Measurements from ENCODE around the gene SPAG9. TPM values are rescaled to one million over a fixed set of nuclear protein-coding genes. Genes with fewer than 3 reads are reported as not detected.

The SPAG9 gene
- total and polyA plus RNA-seq, 2 of the 8 experiments (the other 6 are each of a cell fraction or from before 2014, with no cell fraction given): 9.8 to 63.8 TPM

DNA sequence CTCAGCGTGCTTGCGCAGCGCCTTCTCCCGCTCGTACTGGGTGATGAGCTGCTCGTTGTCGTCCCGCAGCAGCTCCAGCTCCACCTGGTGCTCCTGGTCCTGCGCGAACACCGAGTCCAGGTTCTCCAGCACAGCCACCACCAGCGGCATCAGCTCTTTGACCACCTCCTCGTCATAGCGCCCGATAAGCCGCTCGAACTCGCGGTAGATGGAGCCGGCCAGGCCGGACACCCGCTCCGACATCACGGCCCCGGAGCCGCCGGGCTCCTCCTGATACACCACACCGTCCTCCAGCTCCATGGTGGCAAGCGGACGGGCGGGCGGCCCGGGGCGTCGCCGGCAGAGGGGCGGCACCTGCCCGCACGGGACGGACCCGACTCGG is 320 bp downstream of the SPAG9 start:
- FAIRE-seq: no peak
- no peak for TF ChIP-seq RXRA (IDR thresholded peaks at IDR 0.05; ENCODE audit: insufficient read depth, low read depth, low read length)
- no peak; the same call in 1 of the 2 replicates for TF ChIP-seq TBP (IDR thresholded peaks at IDR 0.05; ENCODE audit: low read depth, low read length)
- peak; percentile 67 for TF ChIP-seq KDM4A (IDR thresholded peaks at IDR 0.05; ENCODE audit: low read depth, low read length, severe bottlenecking)
- no peak for TF ChIP-seq POLR2AphosphoS5 (IDR thresholded peaks at IDR 0.05; ENCODE audit: low read depth, low read length)
- TF ChIP-seq CBX8 (IDR thresholded peaks at IDR 0.05; ENCODE audit: borderline replicate concordance, low read depth, low read length): no peak
- TF ChIP-seq, protein P1, sequence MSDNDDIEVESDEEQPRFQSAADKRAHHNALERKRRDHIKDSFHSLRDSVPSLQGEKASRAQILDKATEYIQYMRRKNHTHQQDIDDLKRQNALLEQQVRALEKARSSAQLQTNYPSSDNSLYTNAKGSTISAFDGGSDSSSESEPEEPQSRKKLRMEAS (IDR thresholded peaks at IDR 0.05): peak; percentile 9; the same call in 1 of the 2 replicates
- TF ChIP-seq, protein P2, sequence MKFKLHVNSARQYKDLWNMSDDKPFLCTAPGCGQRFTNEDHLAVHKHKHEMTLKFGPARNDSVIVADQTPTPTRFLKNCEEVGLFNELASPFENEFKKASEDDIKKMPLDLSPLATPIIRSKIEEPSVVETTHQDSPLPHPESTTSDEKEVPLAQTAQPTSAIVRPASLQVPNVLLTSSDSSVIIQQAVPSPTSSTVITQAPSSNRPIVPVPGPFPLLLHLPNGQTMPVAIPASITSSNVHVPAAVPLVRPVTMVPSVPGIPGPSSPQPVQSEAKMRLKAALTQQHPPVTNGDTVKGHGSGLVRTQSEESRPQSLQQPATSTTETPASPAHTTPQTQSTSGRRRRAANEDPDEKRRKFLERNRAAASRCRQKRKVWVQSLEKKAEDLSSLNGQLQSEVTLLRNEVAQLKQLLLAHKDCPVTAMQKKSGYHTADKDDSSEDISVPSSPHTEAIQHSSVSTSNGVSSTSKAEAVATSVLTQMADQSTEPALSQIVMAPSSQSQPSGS (IDR thresholded peaks at IDR 0.05; ENCODE audit: low read length): no peak
- no peak for TF ChIP-seq RFX5 (IDR thresholded peaks at IDR 0.05; ENCODE audit: borderline replicate concordance, low read depth, low read length)
- peak; percentile 86 for TF ChIP-seq ASH2L (IDR thresholded peaks at IDR 0.05; ENCODE audit: low read length)
- no peak for TF ChIP-seq NRF1 (IDR thresholded peaks at IDR 0.05; ENCODE audit: low read depth, low read length)

More for the DNA sequence above, 320 bp downstream of the SPAG9 start:
- Histone ChIP-seq H3K4me1 (replicated peaks in 1 of 4; ENCODE audit: control insufficient read depth in 3 of 4, insufficient read depth in 4 of 4, low read length in 3 of 4) (peaks cover 0 to 5% (median 4%) of the 10 kb centered on the region in 4 experiments; a peak in 4 of 7 replicates), H3K18ac (ENCODE audit: extremely low read depth, low read length) (no peak overlapping the region), H4K20me1 (replicated peaks in 1 of 2; ENCODE audit: control insufficient read depth in 1 of 2, insufficient read depth in 2 of 2, low read length in 2 of 2) (peaks cover 5 to 15% of the 10 kb centered on the region in 2 experiments), H3K9ac (replicated peaks in 1 of 4; ENCODE audit: extremely low read depth in 1 of 4, low read depth in 3 of 4, low read length in 3 of 4) (peak overlapping the region; percentile 70 to 89 (median 81)), H3K79me2 (ENCODE audit: control insufficient read depth in 1 of 2, insufficient read depth in 2 of 2, low read length in 2 of 2) (peaks cover 0 to 44% of the 10 kb centered on the region in 2 experiments; a peak in 2 of 4 replicates), H2AFZ (ENCODE audit: low read length) (peak overlapping the region; percentile 51; the same call in 1 of the 2 replicates), H3K27ac (ENCODE audit: low read depth, low read length) (peak overlapping the region; percentile 88; the same call in 1 of the 2 replicates), H3K4me2 (ENCODE audit: insufficient read depth in 1 of 2, low read depth in 2 of 2, low read length in 2 of 2) (peak overlapping the region; percentile 84 to 93), H2AK5ac (ENCODE audit: low read depth, low read length) (no peak overlapping the region), H2BK5ac (ENCODE audit: low read depth, low read length) (peak overlapping the region; percentile 91; the same call in 1 of the 2 replicates), H3K4ac (replicated peaks; ENCODE audit: insufficient read length, low read depth, low read length) (no peak overlapping the region), H2BK120ac (replicated peaks; ENCODE audit: low read depth, low read length) (peak overlapping the region; percentile 54), H3K56ac (replicated peaks; ENCODE audit: insufficient read length, low read depth, low read length) (no peak overlapping the region), H3K23ac (ENCODE audit: insufficient read length) (no peak overlapping the region), H2BK20ac (ENCODE audit: low read length) (no peak overlapping the region), H3K14ac (ENCODE audit: insufficient read length) (no peak overlapping the region), H4K5ac (ENCODE audit: insufficient read length, low read depth, low read length) (peak overlapping the region; percentile 71), H3K23me2 (ENCODE audit: low read depth, low read length) (peaks cover 11% of the 10 kb centered on the region), H3K27me3 (replicated peaks in 1 of 4; ENCODE audit: control insufficient read depth in 3 of 4, extremely low read depth in 1 of 4, insufficient read depth in 3 of 4, low read length in 3 of 4) (no peaks in the 10 kb centered on the region), H4K8ac (ENCODE audit: extremely low read depth, insufficient read depth, low read length) (peak overlapping the region; percentile 89; the same call in 1 of the 2 replicates), H3K79me1 (ENCODE audit: low read depth, low read length) (peaks cover 7% of the 10 kb centered on the region; the same call in 1 of the 2 replicates), H3K36me3 (ENCODE audit: control insufficient read depth in 2 of 4, insufficient read depth in 4 of 4, low read length in 3 of 4) (no peaks in the 10 kb centered on the region), H3K9me3 (ENCODE audit: insufficient read depth in 2 of 2, low read depth in 1 of 2, low read length in 1 of 2) (no peaks in the 10 kb centered on the region), H2BK15ac (ENCODE audit: low read length) (no peak overlapping the region), H3K4me3 (ENCODE audit: extremely low read depth in 1 of 4, insufficient read depth in 2 of 4, low read depth in 3 of 4, low read length in 4 of 4) (peak overlapping the region; percentile 83 to 100 (median 96)), H4K91ac (replicated peaks; ENCODE audit: insufficient read length, low read length) (peak overlapping the region; percentile 42), H2BK12ac (ENCODE audit: low read depth, low read length) (no peak overlapping the region)
- no peak for DNase-seq (ENCODE audit: low read depth in 1 of 2, low spot score in 2 of 2)
- POLR2A ChIA-PET (ENCODE audit: partially characterized antibody): interaction anchor here (0.8 to 3.3 kb wide), 11 partner anchors 11 to 254 kb away, joined by 3 to 17 read pairs (median 4); partner anchors contain the start of genes NME1 and TOB1
- CTCF ChIA-PET (ENCODE audit: partially characterized antibody): interaction anchor here (0.9 to 1.0 kb wide), 2 partner anchors 33 to 118 kb away, joined by 3 to 6 read pairs; partner anchors contain the start of gene NME1
- 1% methylated on average over 37 of the region's 42 CpGs; no CpG with 5 or more reads in 1 of the 2 experiments for WGBS, 2 experiments (ENCODE audit: extremely low coverage in 1 of 2, insufficient coverage in 1 of 2, insufficient read length in 1 of 2, insufficient replicate concordance in 2 of 2, low coverage in 1 of 2, low lambda C conversion rate in 2 of 2, missing lambda C conversion rate in 1 of 2)

Measured in H1 (cell line).